ENCODE results near the gene GALNS. TPM values are rescaled to one million over a fixed set of nuclear protein-coding genes. Genes with fewer than 3 reads are reported as not detected.

GALNS gene
- total and polyA plus RNA-seq, 12 donors = 12.6 to 63.1 (median 36.2) TPM

GRCh38 chr16:88787579-88788314 lies 69.0 kb downstream of the GALNS start:
- peaks cover 1% of the 10 kb centered on the region for H3K27me3 ChIP-seq
- H3K4me1 ChIP-seq (replicated peaks in 1 of 2) = peaks cover 6 to 13% of the 10 kb centered on the region in 2 donors
- TF ChIP-seq POLR2A (IDR thresholded peaks at IDR 0.05) = no peak
- TF ChIP-seq, protein P1, sequence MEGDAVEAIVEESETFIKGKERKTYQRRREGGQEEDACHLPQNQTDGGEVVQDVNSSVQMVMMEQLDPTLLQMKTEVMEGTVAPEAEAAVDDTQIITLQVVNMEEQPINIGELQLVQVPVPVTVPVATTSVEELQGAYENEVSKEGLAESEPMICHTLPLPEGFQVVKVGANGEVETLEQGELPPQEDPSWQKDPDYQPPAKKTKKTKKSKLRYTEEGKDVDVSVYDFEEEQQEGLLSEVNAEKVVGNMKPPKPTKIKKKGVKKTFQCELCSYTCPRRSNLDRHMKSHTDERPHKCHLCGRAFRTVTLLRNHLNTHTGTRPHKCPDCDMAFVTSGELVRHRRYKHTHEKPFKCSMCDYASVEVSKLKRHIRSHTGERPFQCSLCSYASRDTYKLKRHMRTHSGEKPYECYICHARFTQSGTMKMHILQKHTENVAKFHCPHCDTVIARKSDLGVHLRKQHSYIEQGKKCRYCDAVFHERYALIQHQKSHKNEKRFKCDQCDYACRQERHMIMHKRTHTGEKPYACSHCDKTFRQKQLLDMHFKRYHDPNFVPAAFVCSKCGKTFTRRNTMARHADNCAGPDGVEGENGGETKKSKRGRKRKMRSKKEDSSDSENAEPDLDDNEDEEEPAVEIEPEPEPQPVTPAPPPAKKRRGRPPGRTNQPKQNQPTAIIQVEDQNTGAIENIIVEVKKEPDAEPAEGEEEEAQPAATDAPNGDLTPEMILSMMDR (IDR thresholded peaks at IDR 0.05) = no peak
- 86 to 89% (median 88%) methylated on average over 11 of the region's 11 CpGs for WGBS, 4 donors
- intact Hi-C loops (cut with DNase I) = loop anchor here in 1 of 2 donors (2.0 kb wide), 1 partner anchor 47 kb away; no protein-coding TSS in a partner anchor
- no peaks in the 10 kb centered on the region for H3K36me3 ChIP-seq (replicated peaks in 1 of 2)
- H3K27ac ChIP-seq = no peak overlapping the region
- no peaks in the 10 kb centered on the region for H3K9me3 ChIP-seq (replicated peaks in 1 of 3)
- no peak for DNase-seq
- no peak overlapping the region for H3K4me3 ChIP-seq

DNA sequence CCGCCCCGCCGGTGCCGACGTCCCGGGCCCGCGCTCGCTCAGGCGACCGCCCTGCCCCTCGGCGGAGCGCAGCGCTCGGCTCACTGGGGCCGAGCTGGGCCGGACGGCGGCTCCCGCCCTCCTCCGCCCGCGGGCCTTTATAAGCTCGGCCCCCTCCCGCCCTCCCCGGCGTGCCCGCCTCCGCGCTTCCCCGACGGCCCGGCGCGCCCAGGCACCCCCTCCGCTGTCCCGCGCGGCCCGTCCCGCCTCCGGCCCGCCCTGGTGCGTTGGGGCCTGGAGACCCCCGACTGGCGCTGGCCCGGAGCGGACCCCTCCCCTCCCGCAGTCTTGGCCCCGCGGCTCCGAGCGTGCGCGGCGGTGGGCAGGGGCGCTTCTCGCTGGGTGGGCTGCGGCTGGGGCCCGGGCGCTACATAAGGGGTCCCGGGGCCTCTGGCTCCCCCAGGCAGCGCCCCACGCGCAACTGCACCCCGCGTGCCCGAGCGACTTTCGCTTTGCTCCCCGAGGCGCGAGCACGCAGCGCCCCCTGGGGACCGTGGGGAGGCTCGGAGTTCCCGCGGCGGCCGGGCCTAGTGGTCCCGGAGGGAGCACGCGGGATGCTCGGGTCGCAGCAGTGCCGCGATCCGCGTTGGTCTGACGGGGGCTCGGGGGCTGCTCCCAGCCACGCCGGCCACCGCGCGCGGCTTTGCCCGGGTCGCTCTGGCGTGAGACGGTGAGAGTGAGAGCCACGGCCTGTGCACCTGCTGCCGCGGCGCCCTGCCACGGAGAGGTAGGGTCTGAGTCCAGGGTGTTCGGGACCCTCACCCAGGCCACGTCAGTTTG lies 71.4 kb downstream of the GALNS start, which contains the start of gene PIEZO1:
Gene PIEZO1 (minus strand): TSS at position 115 of the 819 bp plus-strand sequence. CDS start 256 bp downstream, outside the sequence.
- 0 to 10% (median 3%) methylated on average over 2 to 109 of the region's 110 CpGs for WGBS, 4 donors

DNA sequence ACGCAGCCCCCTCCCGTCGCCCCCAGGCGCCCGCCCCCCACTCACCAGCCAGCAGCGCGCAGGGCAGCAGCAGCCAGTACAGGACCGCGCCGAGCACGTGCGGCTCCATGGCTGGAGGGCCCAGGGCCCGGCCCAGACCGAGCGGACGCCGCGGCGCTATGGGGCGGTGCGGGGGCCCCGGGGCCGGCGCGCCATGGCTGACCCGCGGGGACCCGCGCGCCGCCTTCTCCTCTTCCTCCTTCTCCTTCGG lies 72.0 kb downstream of the GALNS start:
- WGBS, 4 donors = 0 to 3% methylated on average over 26 to 32 of the region's 32 CpGs; no CpG with 5 or more reads in 2 of the 4 donors
- Histone ChIP-seq H3K27ac (peak overlapping the region; percentile 47 to 99 (median 79)), H3K4me3 (peak overlapping the region in 2 of 4 donors; percentile 63 to 99), H3K9me3 (replicated peaks in 1 of 3) (no peaks in the 10 kb centered on the region), H3K36me3 (replicated peaks in 1 of 2) (no peaks in the 10 kb centered on the region), H3K27me3 (no peaks in the 10 kb centered on the region), H3K4me1 (replicated peaks in 1 of 2) (peaks cover 10 to 41% of the 10 kb centered on the region in 2 donors)
- intact Hi-C loops (cut with DNase I) = loop anchor here in 1 of 2 donors (2.0 kb wide), 2 partner anchors 40 to 48 kb away; no protein-coding TSS in a partner anchor
- DNase-seq = no peak
- TF ChIP-seq POLR2A (IDR thresholded peaks at IDR 0.05) = no peak
- TF ChIP-seq, protein P1 (IDR thresholded peaks at IDR 0.05) = no peak

More for the DNA sequence above, 71.4 kb downstream of the GALNS start, which contains the start of gene PIEZO1:
- H3K9me3 ChIP-seq (replicated peaks in 1 of 3) = no peaks in the 10 kb centered on the region
- no peaks in the 10 kb centered on the region for H3K27me3 ChIP-seq
- peak within 1 kb of the TSS; percentile 31 to 99 (median 52) for H3K4me3 ChIP-seq
- peak within 1 kb of the TSS; percentile 47 to 99 (median 79) for H3K27ac ChIP-seq
- TF ChIP-seq, protein P1 (IDR thresholded peaks at IDR 0.05) = peak; percentile 62 to 92 (median 82)
- TF ChIP-seq POLR2A (IDR thresholded peaks at IDR 0.05) = peak; percentile 39 to 66
- intact Hi-C loops (cut with DNase I) = loop anchor here in 1 of 2 donors (2.0 kb wide), 2 partner anchors 41 to 49 kb away; no protein-coding TSS in a partner anchor
- H3K36me3 ChIP-seq (replicated peaks in 1 of 2) = no peaks in the 10 kb centered on the region
- peaks cover 10 to 36% of the 10 kb centered on the region in 2 donors for H3K4me1 ChIP-seq (replicated peaks in 1 of 2)
- peak; percentile 70 to 80 (median 75) for DNase-seq

Data from adrenal gland (tissue), 12 donors.